NCI-H2029 treated with DMSO at 0.1 percent for 48 hours (cell line): ENCODE measurements around the gene PBRM1.
"Not testable (repeated sequence)": the region's sequence is repeated elsewhere in the genome, so short reads cannot be mapped to it uniquely, and the experiment has no call there.

Source experiments
- DNase-seq: peaks from one replicate; lab custom pipeline; 2025; lab: John Stamatoyannopoulos, UW

The PBRM1 gene

DNA sequence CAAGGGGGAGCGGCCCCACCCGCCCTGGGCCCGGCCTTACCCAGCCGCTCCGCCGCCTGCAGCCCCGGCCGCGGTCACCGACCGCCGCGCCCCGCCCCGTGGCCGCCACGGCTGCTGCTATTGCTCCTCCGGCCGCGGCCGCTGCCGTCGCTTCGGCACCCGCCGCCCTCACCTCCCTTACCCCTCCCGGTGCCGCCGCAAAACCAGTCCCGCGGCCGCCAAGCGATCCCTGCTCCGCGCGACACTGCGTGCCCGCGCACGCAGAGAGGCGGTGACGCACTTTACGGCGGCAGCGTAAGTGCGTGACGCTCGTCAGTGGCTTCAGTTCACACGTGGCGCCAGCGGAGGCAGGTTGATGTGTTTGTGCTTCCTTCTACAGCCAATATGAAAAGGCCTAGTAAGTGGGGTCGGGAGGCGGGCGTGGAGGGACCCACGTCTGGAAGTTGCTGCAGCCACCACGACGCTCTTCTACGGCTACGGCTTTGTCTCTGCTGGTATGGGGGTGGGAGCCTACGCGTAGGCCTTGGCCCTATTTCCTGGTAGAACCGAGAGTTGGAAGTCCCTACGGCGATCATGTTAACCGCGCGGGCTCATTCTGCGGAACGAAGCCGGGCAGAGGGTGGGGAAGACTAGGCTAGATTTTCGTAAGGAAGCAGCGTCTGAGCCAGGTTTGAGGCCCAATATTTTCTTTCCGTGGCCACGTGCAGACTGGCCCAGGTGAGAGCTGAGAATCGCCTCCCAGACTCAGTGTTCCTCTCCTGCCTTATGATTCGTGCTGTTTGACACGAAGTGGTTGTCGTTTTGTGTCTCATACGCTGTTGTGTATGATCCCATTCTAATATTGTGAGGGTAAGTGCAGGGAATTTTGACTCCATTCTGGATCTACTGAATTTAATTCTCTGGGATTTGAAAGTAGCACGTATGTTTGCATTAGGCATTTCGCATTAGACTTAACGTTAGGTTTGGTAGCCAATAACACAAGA lies at the start of gene PBRM1, which contains the start of gene GNL3:
Gene PBRM1 (minus strand): TSS at position 205 of the 983 bp plus-strand sequence.
Gene GNL3 (plus strand): TSS at position 324 of the 983 bp plus-strand sequence. CDS start 61 bp downstream, at position 385.
- DNase-seq: peak; percentile 6

DNA sequence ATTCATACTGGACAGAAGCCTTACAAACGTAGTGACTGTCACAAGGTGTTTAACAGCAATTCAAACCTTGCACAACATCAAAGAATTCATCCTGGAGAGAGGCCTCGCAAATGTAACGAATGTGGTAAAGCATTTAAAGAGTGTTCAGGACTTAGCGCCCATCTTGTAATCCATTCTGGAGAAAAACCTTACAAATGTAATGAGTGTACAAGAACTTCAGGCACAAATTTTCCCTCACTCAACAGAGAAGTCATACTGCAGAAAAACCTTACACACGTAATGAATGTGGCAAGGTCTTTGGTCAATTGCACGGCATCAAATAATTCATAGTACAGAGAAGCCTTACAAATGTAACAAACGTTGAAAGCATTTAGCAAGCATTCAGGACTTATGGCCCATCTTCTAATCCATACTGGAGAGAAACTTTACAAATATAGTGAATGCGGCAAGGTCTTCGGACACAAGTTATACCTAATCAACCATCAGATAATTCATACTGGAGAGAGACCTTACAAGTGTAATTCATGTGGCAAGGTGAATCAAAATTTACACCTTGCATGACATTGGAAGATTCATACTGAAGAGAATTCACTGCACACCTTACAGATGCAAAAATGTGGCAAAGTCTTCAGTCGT lies 47.7 kb upstream of the PBRM1 start:
- DNase-seq: no peak

DNA sequence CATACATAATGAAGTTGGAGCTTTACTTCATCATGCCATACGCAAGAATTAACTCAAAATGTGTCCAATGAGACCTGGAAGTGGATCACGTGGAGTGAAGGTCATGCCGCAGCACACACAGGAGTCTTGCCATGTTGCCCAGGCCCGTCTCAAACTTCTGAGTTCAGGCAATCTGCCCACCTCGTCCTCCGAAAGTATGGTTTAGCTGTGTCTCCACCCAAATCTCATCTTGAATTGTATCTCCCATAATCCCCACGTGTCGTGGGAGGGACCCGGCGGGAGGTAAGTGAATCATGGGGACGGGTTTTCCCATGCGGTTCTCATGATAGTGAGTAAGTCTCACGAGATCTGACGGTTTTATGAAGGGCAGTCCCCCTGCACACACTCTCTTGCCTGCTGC lies 45.9 kb upstream of the PBRM1 start:
- no peak for DNase-seq

DNA sequence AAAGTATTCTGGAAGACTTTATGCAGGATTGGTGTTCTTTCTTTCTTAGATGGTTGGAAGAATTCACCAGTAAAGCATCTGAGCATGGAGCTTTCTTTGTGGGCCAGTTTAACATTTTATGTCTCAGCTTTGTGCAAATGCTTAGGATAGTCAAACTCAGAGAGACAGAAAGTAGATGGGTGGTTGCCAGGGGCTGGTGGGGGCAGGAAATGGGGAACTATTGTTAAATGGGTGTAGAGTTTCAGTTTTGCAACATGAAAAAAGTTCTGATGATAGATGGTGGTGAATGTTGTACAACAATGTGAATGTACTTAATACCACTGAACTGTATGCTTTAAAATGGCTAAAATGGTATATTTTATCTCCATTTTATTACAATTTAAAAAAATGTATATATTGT lies 45.0 kb upstream of the PBRM1 start:
- no peak for DNase-seq

DNA sequence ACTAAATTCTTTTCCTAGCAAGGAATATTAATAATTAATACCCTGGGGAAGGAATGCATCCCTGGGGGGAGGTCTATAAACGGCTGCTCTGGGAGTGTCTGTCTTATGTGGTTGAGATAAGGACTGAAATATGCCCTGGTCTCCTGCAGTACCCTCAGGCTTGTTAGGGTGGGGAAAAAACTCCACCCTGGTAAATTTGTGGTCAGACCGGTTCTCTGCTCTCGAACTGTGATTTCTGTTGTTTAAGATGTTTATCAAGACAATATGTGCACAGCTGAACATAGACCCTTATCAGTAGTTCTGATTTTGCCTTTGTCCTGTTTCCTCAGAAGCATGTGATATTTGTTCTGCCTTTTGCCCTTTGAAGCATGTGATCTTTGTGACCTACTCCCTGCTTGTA lies 43.0 kb upstream of the PBRM1 start:
- not testable (repeated sequence) for DNase-seq

DNA sequence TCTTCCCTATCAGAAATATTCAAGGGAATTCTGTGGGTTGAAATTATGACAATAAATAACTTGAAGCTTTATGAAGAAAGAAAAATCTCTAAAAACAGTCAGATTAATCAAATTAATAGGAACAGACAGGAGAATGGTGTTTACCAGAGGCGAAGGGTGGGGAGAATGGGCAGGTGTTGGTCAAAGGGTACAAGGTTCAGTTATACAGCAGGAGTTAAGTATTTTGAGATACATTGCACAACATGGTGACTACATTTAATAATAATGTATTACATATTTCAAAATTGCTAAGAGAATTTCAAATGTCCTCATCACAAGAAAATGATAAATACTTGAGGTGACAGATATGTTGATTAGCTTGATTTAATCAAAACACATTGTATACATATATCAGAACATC lies 38.8 kb upstream of the PBRM1 start:
- DNase-seq: no peak

DNA sequence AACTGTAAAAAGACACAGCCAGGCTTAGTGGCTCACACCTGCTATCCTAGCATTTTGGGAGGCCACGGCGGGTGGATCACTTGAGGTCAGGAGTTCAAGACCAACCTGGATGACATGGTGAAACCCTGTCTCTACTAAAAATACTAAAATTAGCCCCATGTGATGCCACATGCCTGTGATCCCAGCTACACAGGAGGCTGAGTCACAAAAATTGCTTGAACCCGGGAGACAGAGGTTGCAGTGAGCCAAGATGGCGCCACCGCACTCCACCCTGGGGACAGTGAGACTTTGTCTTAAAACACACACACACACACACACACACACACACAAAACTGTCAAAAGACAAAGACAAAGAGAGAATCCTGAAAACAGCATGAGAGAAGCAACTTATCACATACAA lies 38.2 kb upstream of the PBRM1 start:
- DNase-seq: no peak

DNA sequence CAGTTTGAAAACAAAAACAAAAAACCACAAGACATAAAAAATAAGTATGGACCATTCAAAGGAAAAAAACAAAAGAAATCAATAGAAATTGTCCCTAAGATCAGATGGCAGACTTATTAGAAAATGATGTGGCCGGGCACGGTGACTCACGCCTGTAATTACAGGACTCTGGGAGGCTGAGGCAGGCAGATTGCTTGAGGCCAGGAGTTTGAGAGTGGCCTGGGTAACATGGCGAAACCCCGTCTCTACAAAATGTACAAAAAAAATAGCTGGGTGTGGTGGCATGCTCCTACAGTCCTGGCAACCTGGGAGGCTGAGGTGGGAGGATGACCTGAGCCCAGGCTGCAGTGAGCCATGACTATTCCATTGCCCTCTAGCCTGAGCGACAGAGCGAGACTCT lies 36.8 kb upstream of the PBRM1 start:
- no peak for DNase-seq

DNA sequence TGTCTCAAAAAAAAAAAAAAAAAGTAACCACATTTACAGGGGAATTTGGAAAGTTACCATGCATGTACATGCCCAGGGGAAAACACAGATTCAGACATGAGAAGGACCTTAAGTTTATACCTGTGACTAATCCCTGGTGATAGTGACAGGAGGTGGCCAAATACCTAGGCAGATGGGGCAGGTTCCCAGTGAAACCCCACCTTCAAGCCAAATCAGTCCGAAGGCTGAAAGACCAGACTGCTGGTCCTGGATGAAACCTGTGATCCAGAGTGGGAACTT lies 36.0 kb upstream of the PBRM1 start:
- no peak for DNase-seq

DNA sequence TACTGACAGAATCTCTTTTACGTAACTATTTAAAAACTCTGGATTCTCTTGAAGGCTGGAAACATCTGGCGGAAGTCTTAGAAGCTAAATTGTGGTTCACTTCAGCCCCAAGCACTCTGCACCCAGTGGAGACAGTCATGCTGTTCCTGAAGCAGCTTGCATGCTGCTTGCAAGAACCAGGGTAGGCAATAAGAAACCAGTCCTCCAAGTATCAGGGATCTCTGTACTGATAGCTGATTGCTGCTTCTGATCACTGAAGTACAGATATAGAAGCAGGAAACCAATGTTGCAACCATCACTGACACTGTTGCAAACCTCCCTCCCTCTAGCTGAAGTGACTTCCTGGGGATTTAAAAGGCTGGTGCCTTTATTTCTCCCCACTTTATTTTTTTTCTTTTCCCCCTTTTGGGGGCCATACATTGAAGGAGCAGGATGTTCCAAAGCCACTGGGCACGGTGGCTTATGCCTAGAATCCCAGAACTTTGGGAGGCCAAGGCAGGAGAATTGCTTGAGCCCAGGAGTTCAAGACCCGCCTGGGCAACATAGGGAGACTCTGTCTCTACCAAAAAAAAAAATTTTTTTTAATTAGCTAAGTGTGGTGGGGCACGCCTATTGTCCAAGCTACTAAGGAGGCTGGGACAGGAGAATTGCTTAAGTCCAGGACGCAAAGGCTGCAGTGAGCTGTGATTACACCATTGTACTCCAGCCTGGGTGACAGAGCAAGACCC lies 35.5 kb upstream of the PBRM1 start:
- DNase-seq: no peak

DNA sequence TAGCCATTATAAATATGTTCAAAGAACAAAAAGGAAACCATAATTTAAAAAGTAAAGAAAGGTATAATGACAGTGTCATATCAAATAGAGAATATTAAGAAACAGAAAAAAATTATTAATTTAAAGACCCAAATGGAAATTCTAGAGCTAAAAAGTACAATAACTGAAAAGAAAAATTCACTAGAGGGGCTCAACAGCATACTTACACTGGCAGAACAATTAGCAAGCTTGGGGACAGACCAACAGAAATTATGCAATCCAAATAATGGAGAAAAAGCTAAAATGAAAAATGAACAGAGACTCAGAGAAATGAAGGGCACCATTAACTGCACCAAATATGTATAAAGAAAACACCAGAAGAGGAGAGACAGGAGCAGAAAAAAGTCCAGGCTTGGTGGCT lies 33.9 kb upstream of the PBRM1 start:
- no peak for DNase-seq

DNA sequence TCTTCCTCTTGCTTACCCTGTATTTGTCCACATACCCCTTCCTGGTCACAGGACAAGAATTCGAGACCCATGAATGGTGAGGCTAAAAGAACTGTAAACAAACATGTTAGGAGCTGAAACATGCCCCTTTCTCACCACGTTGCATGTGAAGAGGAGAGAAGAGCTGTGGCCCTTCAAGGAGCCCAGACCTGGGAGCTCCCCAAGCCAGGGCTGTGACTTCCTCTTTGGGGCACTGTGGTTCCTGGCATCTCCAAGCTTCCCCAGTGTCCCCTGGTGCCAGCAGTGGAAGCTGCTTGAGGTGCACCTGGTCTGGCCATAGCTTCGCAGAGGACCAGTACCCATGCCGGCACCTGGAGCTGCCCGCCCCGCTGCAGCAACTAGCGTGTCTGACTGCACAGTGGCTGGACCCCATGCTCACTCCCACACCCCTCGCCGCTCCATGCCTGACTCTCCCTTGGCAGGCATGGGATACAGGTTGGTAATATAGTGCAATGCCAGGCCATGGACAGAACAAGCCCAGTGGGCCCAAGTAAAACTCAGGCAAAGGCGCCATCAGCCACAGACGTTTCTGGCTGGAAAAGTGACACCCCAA lies 30.1 kb upstream of the PBRM1 start:
- DNase-seq: no peak

DNA sequence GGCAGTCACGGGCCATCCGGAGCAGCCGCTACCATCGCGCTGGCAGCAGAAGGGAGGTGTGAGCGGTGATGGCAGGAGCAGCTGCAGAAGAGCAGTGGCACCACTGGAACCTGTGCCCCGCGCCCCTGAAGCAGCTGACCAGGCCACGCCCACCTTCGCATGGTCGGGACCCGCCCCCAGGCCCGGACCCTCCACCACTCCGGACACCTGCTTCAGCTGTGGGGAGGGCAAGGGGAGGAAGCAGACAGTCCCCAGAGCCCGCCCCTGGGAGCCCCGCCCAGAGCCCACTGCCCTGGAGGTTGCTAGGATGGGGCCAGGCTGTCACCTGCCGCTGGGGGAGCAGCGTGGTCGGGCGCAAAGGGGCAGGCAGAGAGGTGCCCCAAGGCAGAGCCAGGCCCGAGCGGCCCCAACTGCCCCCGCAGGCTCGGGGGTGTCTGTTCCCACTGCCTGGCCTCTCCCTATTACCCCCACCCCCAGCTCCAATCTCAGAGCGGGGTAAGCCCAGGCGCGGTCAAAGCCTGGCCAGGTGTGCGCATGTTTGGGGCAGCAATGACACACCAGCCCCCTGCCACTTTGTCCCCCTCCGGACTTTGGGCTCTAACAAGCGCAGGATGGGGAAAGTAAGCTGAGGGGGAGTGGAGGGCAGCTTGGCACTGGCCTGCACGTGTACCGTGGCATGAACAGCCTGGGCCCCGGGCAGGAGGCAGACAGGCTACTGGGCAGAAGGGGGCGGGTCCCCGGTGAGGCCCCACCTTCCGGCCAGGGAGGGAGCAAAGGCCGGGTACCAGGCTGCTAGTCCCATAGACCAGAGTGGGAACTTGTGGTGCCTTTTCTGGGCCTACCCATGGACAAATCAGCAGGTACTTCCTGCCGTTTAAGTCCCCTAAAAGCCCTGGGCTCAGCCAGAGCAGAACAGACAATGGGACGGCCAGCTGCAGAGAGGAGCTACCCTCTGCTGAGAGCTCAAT lies 28.9 kb upstream of the PBRM1 start:
- DNase-seq: no peak

DNA sequence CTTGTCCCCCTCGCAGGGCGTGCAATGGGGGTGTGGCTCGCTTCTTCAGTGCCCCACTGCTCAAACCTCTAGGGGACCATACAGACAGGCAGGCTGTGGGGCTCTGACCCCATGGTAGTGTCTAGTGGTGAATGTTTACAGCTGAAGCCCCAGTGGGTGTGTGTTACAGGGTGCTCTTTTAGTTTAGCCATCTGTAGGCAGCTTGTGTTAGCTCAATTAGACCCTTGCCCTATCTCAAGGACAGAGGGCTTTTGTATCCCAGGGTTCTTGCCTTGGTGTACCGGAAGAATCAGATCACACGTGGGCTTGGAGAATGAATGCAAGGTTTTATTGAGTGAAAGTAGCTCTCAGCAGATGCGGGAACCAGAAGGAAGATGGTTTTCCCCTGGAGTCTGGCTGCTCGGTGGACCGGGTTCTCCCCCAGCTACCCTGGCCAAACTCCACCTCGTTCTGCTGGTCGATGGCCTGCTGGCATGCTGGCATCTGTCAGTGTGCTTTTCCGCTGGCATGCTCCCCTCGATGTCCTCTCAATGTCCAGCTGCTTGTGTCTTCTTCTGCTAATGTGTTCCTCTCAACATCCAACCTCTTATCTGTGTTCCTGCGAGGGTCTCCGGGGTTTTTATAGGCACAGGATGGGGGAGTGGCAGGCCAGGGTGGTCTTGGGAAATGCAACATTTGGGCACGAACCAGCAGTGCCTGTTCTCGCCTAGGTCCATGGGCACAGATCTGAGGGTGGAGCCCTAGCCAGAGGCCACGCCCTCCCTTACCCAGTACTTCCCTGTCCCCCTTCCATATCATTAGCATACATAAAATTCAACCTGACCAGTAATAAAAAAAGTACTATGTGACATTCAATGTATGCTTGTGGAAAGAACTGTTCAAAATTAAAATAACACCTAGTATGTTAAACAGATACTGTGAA lies 26.8 kb upstream of the PBRM1 start:
- no peak for DNase-seq

DNA sequence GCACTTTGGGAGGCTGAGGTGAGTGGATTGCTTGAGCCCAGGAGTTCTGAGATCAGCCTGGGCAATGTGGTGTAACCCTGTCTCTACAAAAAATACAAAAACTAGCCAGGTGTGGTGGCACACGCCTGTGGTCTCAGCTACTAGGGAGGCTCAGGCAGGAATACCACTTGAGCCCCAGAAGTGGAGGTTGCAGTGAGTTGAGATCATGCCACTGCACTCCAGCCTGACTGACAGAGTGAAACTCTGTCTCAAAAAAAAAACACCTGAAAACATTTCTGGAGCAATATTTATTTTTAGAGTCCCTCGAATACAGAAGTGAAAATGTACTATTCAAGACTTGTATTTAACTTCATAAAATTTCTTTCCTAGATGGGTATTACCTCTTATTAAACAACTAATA lies 24.8 kb upstream of the PBRM1 start:
- DNase-seq: no peak

DNA sequence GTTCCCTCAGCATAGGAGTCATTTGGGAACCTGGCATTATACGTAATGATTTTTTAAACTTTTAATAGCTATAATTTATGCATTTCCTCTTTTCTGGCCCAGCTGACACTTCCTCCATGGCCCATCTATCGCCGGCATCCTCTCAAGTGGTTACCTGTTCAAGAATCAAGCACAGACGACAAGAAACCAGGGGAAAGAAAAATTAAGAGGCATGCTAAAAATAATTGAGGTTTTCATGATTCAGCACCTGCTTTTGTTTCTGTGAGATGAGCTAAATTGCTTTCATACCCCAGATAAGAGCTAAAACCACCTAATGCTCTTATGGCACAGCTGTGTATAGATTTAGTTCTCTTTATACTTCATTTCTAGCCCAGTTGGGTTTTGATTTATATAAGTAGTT lies 21.9 kb upstream of the PBRM1 start:
- no peak for DNase-seq

DNA sequence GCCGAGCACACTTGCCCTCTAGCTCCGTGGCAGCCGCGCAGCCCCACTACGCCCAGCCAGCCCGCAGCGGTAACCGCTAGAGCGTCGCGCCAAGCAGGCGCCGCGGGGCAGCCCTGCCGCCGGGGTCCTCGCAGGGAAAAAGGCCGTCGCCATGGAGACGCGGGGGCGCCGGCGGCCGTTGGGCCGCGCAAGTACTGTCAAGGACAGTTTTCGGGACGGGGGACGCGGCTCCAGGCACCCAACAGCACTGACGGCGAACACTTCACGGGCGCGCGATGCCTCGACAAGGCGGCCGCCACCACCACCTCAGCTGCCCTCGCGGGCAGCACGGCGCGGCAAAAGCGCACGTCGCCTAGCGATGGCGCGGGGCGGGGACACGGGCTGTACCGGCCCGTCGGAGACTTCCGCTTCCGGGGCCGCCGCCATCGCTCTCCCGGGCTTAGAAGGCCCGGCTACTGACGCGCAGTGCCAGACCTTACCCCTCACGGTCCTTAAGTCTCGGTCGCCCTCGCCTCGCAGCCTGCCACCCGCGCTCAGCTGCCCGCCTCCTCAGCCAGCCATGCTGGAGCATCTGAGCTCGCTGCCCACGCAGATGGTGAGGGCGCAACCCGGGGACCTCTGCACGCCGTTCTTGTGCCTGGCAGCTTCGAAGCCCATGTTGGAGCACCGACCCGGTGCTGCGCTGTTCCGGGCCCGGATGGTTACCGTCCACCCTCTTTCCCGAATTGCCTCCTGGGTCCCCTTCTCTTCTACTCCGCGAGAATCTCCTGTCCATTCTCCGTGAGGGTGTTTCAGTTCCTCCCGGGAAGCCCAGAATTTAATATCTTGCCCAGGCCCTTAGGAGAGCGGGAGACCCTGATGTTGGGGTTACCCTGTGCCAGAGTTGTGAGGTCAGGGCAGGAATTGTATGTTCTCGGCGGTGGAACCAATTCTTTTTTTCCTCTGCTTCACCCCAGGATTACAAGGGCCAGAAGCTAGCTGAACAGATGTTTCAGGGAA lies 20.3 kb upstream of the PBRM1 start, which contains the start of the genes GLT8D1 and SPCS1:
Gene GLT8D1 (minus strand): TSS at position 104 of the 999 bp plus-strand sequence. CDS start 5,331 bp downstream, outside the sequence.
Gene SPCS1 (plus strand): TSS at position 419 of the 999 bp plus-strand sequence. CDS start 141 bp downstream, at position 560.
- peak; percentile 24 for DNase-seq

DNA sequence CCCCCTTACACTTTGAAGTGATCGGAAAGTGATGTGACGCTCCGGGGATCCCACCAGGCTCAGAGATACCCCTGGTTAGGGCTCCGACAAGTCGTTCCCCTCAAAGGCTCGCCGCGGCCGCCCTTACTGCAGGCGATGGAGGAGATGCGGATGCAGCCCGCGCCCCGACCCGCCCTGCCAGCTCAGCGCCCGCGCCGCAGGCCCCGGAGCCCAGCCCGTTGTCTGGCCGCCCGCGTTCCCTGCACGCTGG lies 19.6 kb upstream of the PBRM1 start:
- no peak for DNase-seq
